Glutamatergic neuron (in vitro differentiated cells): ENCODE measurements around the gene SREBF2. TPM values are rescaled to one million over a fixed set of nuclear protein-coding genes. Genes with fewer than 3 reads are reported as not detected.

ENCODE experiments used
- DNase-seq: peaks from one replicate; pipeline ENCODE4 v3.0.0; 2022
- H3K27ac Mint-ChIP-seq: one replicate; pipeline ENCODE4 v1.8.0; 2020; ENCODE audit warnings: mild to moderate bottlenecking, mixed read lengths, inconsistent platforms; ENCODE audit not compliant: unreplicated experiment
- H3K27me3 Mint-ChIP-seq: one replicate; pipeline ENCODE4 v1.8.0; 2020; ENCODE audit warnings: mild to moderate bottlenecking, moderate library complexity, mixed read lengths, inconsistent platforms; ENCODE audit not compliant: unreplicated experiment
- H3K36me3 Mint-ChIP-seq: one replicate; pipeline ENCODE4 v1.8.0; 2020; ENCODE audit warnings: mild to moderate bottlenecking, mixed read lengths, inconsistent platforms; ENCODE audit not compliant: unreplicated experiment
- H3K4me1 Mint-ChIP-seq: one replicate; pipeline ENCODE4 v1.8.0; 2020; ENCODE audit warnings: mild to moderate bottlenecking, low read depth, mixed read lengths, inconsistent platforms; ENCODE audit not compliant: unreplicated experiment
- H3K4me3 Mint-ChIP-seq: one replicate; pipeline ENCODE4 v1.8.0; 2020; ENCODE audit warnings: mild to moderate bottlenecking, mixed read lengths, inconsistent platforms; ENCODE audit not compliant: unreplicated experiment
- H3K9me3 Mint-ChIP-seq: one replicate; pipeline ENCODE4 v1.8.0; 2020; ENCODE audit warnings: mild to moderate bottlenecking, moderate library complexity, mixed read lengths, inconsistent platforms; ENCODE audit not compliant: unreplicated experiment
- CTCF ChIP-seq: fragments of 200-600 bp; sonication (generic); IDR thresholded peaks from one replicate; pipeline ENCODE4 v1.5.0; 2021; ENCODE audit not compliant: partially characterized antibody, unreplicated experiment
- total RNA-seq: library from RNA; stranded (reverse); fragmentation: NEBNext Ultra II Directional; extraction: Animal tissue kit (Norgen Biotek cat#: 25700); gene quantifications from one replicate; pipeline ENCODE4 v1.2.1, GENCODE V29; 2021; ENCODE audit not compliant: unreplicated experiment

SREBF2 gene
- total RNA-seq, 1 donor from 2014 or later, result 291 TPM

GRCh38 chr22:41845380-41846267 lies 12.7 kb downstream of the SREBF2 start:
- Mint-ChIP-seq H3K27me3 (no peaks in the 10 kb centered on the region), H3K4me3 (peak overlapping the region; percentile 16), H3K36me3 (no peaks in the 10 kb centered on the region), H3K4me1 (peaks cover 27% of the 10 kb centered on the region), H3K9me3 (no peaks in the 10 kb centered on the region), H3K27ac (peak overlapping the region; percentile 26)
- DNase-seq, result no peak
- no peak for TF ChIP-seq CTCF

- no peak for TF ChIP-seq CTCF
- no peaks in the 10 kb centered on the region for H3K9me3 Mint-ChIP-seq
- no peak for DNase-seq
Observed at GRCh38 chr22:41846268-41846987, 13.5 kb downstream of the SREBF2 start.

GRCh38 chr22:41847300-41847699 lies 14.4 kb downstream of the SREBF2 start:
- Mint-ChIP-seq H3K9me3 (no peaks in the 10 kb centered on the region), H3K27ac (peak overlapping the region; percentile 45), H3K36me3 (no peaks in the 10 kb centered on the region), H3K4me3 (peak overlapping the region; percentile 15), H3K27me3 (no peaks in the 10 kb centered on the region), H3K4me1 (peaks cover 27% of the 10 kb centered on the region)
- no peak for TF ChIP-seq CTCF
- no peak for DNase-seq

More at GRCh38 chr22:41846268-41846987, 13.5 kb downstream of the SREBF2 start:
- peak overlapping the region; percentile 72 for H3K27ac Mint-ChIP-seq
- H3K4me1 Mint-ChIP-seq, result peaks cover 27% of the 10 kb centered on the region
- no peaks in the 10 kb centered on the region for H3K36me3 Mint-ChIP-seq
- H3K27me3 Mint-ChIP-seq, result no peaks in the 10 kb centered on the region
- H3K4me3 Mint-ChIP-seq, result peak overlapping the region; percentile 16

GRCh38 chr22:41848468-41848867 lies 15.6 kb downstream of the SREBF2 start:
- Mint-ChIP-seq H3K27me3 (no peaks in the 10 kb centered on the region), H3K9me3 (no peaks in the 10 kb centered on the region), H3K36me3 (no peaks in the 10 kb centered on the region), H3K4me3 (no peak overlapping the region), H3K27ac (no peak overlapping the region), H3K4me1 (peaks cover 30% of the 10 kb centered on the region)
- TF ChIP-seq CTCF, result no peak
- DNase-seq, result no peak

GRCh38 chr22:41856469-41856868 lies 23.6 kb downstream of the SREBF2 start:
- TF ChIP-seq CTCF, result no peak
- Mint-ChIP-seq H3K9me3 (peaks cover 5% of the 10 kb centered on the region), H3K4me3 (peak overlapping the region; percentile 3), H3K27ac (no peak overlapping the region), H3K27me3 (peaks cover 1% of the 10 kb centered on the region), H3K36me3 (no peaks in the 10 kb centered on the region), H3K4me1 (peaks cover 15% of the 10 kb centered on the region)
- no peak for DNase-seq
